Activated naive CD4-positive, alpha-beta T cell treated with anti-CD3 and anti-CD28 coated beads for 36 hours (primary cell): ENCODE data around the gene TMEM145. TPM values are rescaled to one million over a fixed set of nuclear protein-coding genes. Genes with fewer than 3 reads are reported as not detected.

ENCODE experiments used
- CTCF ChIA-PET: fragments of 350-600 bp; sonication (Branson Sonifier 250); formaldehyde crosslinking; loops from one replicate; lab custom pipeline; 2021; ENCODE audit warnings: antibody characterized with exemption; lab: Charles Lee
- DNase-seq: peaks from one replicate; pipeline ENCODE4 v3.0.0-alpha.2; 2020
- H3K27ac Mint-ChIP-seq: one replicate; pipeline ENCODE4 v1.8.0; 2021; ENCODE audit warnings: mild to moderate bottlenecking, mixed read lengths
- H3K27me3 Mint-ChIP-seq: one replicate; pipeline ENCODE4 v1.8.0; 2021; ENCODE audit warnings: low read depth, mixed read lengths
- H3K36me3 Mint-ChIP-seq: one replicate; pipeline ENCODE4 v1.8.0; 2021; ENCODE audit warnings: low read depth, mixed read lengths
- H3K4me1 Mint-ChIP-seq: one replicate; pipeline ENCODE4 v1.8.0; 2021; ENCODE audit warnings: low read depth, mixed read lengths
- H3K4me3 Mint-ChIP-seq: one replicate; pipeline ENCODE4 v1.8.0; 2021; ENCODE audit warnings: mild to moderate bottlenecking, moderate library complexity, mixed read lengths
- H3K9me3 Mint-ChIP-seq: one replicate; pipeline ENCODE4 v1.8.0; 2021; ENCODE audit warnings: mixed read lengths
- intact Hi-C: fragments of 100-400 bp; cut with micrococcal nuclease; formaldehyde crosslinking; loops from one replicate; pipeline ENCODE4 v1.15.1; 2023
- total RNA-seq, 2 experiments: library from RNA; stranded (reverse); gene quantifications; one replicate each; pipeline ENCODE4 v1.2.3, GENCODE V29; 2021

Gene TMEM145
- total RNA-seq, 2 experiments from 2014 or later = not detected

GRCh38 chr19:42272535-42272897, 40.6 kb upstream of the TMEM145 start:
- H3K4me1 Mint-ChIP-seq = peaks cover 55% of the 10 kb centered on the region
- no peak overlapping the region for H3K4me3 Mint-ChIP-seq
- no peak for DNase-seq
- no peaks in the 10 kb centered on the region for H3K9me3 Mint-ChIP-seq
- intact Hi-C loops = no loop called here
- H3K27ac Mint-ChIP-seq = no peak overlapping the region
- CTCF ChIA-PET = no interaction called here
- no peaks in the 10 kb centered on the region for H3K27me3 Mint-ChIP-seq
- H3K36me3 Mint-ChIP-seq = peaks cover 14% of the 10 kb centered on the region

GRCh38 chr19:42272989-42273406, 40.1 kb upstream of the TMEM145 start:
- CTCF ChIA-PET = no interaction called here
- intact Hi-C loops = no loop called here
- Mint-ChIP-seq H3K9me3 (no peaks in the 10 kb centered on the region), H3K27me3 (no peaks in the 10 kb centered on the region), H3K4me3 (no peak overlapping the region), H3K27ac (peak overlapping the region; percentile 36), H3K4me1 (peaks cover 51% of the 10 kb centered on the region), H3K36me3 (peaks cover 14% of the 10 kb centered on the region)
- no peak for DNase-seq

- H3K4me3 Mint-ChIP-seq = no peak overlapping the region
- peaks cover 55% of the 10 kb centered on the region for H3K4me1 Mint-ChIP-seq
- no peaks in the 10 kb centered on the region for H3K9me3 Mint-ChIP-seq
- no peak for DNase-seq
- H3K27me3 Mint-ChIP-seq = no peaks in the 10 kb centered on the region
- intact Hi-C loops = no loop called here
- CTCF ChIA-PET = no interaction called here
- peaks cover 14% of the 10 kb centered on the region for H3K36me3 Mint-ChIP-seq
- H3K27ac Mint-ChIP-seq = no peak overlapping the region
Observed at GRCh38 chr19:42273407-42274064, 39.6 kb upstream of the TMEM145 start.

- no peaks in the 10 kb centered on the region for H3K9me3 Mint-ChIP-seq
- intact Hi-C loops = no loop called here
- CTCF ChIA-PET = interaction anchor here (0.8 to 1.6 kb wide), 2 partner anchors 25 to 29 kb away, joined by 3 to 4 read pairs; no protein-coding TSS in a partner anchor
- H3K4me1 Mint-ChIP-seq = peaks cover 61% of the 10 kb centered on the region
- H3K27me3 Mint-ChIP-seq = no peaks in the 10 kb centered on the region
- peaks cover 14% of the 10 kb centered on the region for H3K36me3 Mint-ChIP-seq
- H3K27ac Mint-ChIP-seq = no peak overlapping the region
- no peak overlapping the region for H3K4me3 Mint-ChIP-seq
- no peak for DNase-seq
Observed at GRCh38 chr19:42274065-42274682, 38.9 kb upstream of the TMEM145 start.

GRCh38 chr19:42275103-42275502, 38.0 kb upstream of the TMEM145 start:
- H3K36me3 Mint-ChIP-seq = peaks cover 13% of the 10 kb centered on the region
- no peak overlapping the region for H3K4me3 Mint-ChIP-seq
- H3K9me3 Mint-ChIP-seq = no peaks in the 10 kb centered on the region
- H3K27ac Mint-ChIP-seq = no peak overlapping the region
- H3K27me3 Mint-ChIP-seq = no peaks in the 10 kb centered on the region
- no peak for DNase-seq
- intact Hi-C loops = no loop called here
- CTCF ChIA-PET = interaction anchor here (1.6 kb wide), 1 partner anchor 30 kb away, joined by 4 read pairs; no protein-coding TSS in a partner anchor
- peaks cover 61% of the 10 kb centered on the region for H3K4me1 Mint-ChIP-seq

- no peaks in the 10 kb centered on the region for H3K27me3 Mint-ChIP-seq
- no peak overlapping the region for H3K4me3 Mint-ChIP-seq
- no peaks in the 10 kb centered on the region for H3K9me3 Mint-ChIP-seq
- CTCF ChIA-PET = interaction anchor here (1.6 kb wide), 1 partner anchor 31 kb away, joined by 4 read pairs; no protein-coding TSS in a partner anchor
- peaks cover 13% of the 10 kb centered on the region for H3K36me3 Mint-ChIP-seq
- intact Hi-C loops = no loop called here
- no peak for DNase-seq
- H3K27ac Mint-ChIP-seq = no peak overlapping the region
- H3K4me1 Mint-ChIP-seq = peaks cover 57% of the 10 kb centered on the region
Observed at GRCh38 chr19:42275517-42275916, 37.6 kb upstream of the TMEM145 start.

GRCh38 chr19:42276284-42276683, 36.8 kb upstream of the TMEM145 start:
- Mint-ChIP-seq H3K4me1 (peaks cover 52% of the 10 kb centered on the region), H3K36me3 (peaks cover 13% of the 10 kb centered on the region), H3K4me3 (no peak overlapping the region), H3K9me3 (no peaks in the 10 kb centered on the region), H3K27ac (no peak overlapping the region), H3K27me3 (no peaks in the 10 kb centered on the region)
- DNase-seq = no peak
- intact Hi-C loops = no loop called here
- CTCF ChIA-PET = no interaction called here

GRCh38 chr19:42276821-42277220, 36.3 kb upstream of the TMEM145 start:
- H3K4me3 Mint-ChIP-seq = no peak overlapping the region
- no peak overlapping the region for H3K27ac Mint-ChIP-seq
- peaks cover 10% of the 10 kb centered on the region for H3K36me3 Mint-ChIP-seq
- no peaks in the 10 kb centered on the region for H3K27me3 Mint-ChIP-seq
- no peaks in the 10 kb centered on the region for H3K9me3 Mint-ChIP-seq
- intact Hi-C loops = no loop called here
- CTCF ChIA-PET = interaction anchor here (1.0 to 1.7 kb wide), 2 partner anchors 34 to 144 kb away, joined by 3 to 6 read pairs; partner anchors contain the start of gene POU2F2
- peaks cover 51% of the 10 kb centered on the region for H3K4me1 Mint-ChIP-seq
- DNase-seq = peak; percentile 58

GRCh38 chr19:42277821-42278451, 35.2 kb upstream of the TMEM145 start:
- intact Hi-C loops = no loop called here
- no peak for DNase-seq
- Mint-ChIP-seq H3K27me3 (no peaks in the 10 kb centered on the region), H3K4me3 (no peak overlapping the region), H3K36me3 (peaks cover 10% of the 10 kb centered on the region), H3K27ac (peak overlapping the region; percentile 4), H3K4me1 (peaks cover 60% of the 10 kb centered on the region), H3K9me3 (no peaks in the 10 kb centered on the region)
- CTCF ChIA-PET = interaction anchor here (1.7 to 2.7 kb wide), 4 partner anchors 14 to 145 kb away, joined by 6 to 57 read pairs (median 10); partner anchors contain the start of genes GSK3A and POU2F2

GRCh38 chr19:42278452-42279154, 34.5 kb upstream of the TMEM145 start:
- Mint-ChIP-seq H3K4me3 (peak overlapping the region; percentile 81), H3K27me3 (no peaks in the 10 kb centered on the region), H3K27ac (peak overlapping the region; percentile 4), H3K4me1 (peaks cover 58% of the 10 kb centered on the region), H3K36me3 (peaks cover 7% of the 10 kb centered on the region), H3K9me3 (no peaks in the 10 kb centered on the region)
- intact Hi-C loops = no loop called here
- no peak for DNase-seq
- CTCF ChIA-PET = interaction anchor here (0.5 to 2.7 kb wide), 18 partner anchors 8 to 170 kb away, joined by 3 to 57 read pairs (median 4); partner anchors contain the start of genes GSK3A, PAFAH1B3, POU2F2 and ZNF526

GRCh38 chr19:42279155-42279901, 33.8 kb upstream of the TMEM145 start:
- CTCF ChIA-PET = interaction anchor here (0.5 to 2.7 kb wide), 28 partner anchors 9 to 1526 kb away, joined by 3 to 57 read pairs (median 4); partner anchors contain the start of genes DEDD2, GSK3A, PAFAH1B3 and POU2F2
- Mint-ChIP-seq H3K4me1 (peaks cover 58% of the 10 kb centered on the region), H3K36me3 (peaks cover 7% of the 10 kb centered on the region), H3K9me3 (no peaks in the 10 kb centered on the region), H3K27ac (peak overlapping the region; percentile 90), H3K27me3 (no peaks in the 10 kb centered on the region), H3K4me3 (peak overlapping the region; percentile 81)
- DNase-seq = no peak
- intact Hi-C loops = no loop called here
